Activated naive CD4-positive, alpha-beta T cell treated with anti-CD3 and anti-CD28 coated beads, Interleukin-2, amount 10 ng/mL, durations not matched to agents 7 days and 5 days (primary cell): ENCODE data around the gene TAC1.

ENCODE experiments used
- CTCF ChIA-PET: fragments of 350-600 bp; sonication (Branson Sonifier 250); formaldehyde crosslinking; loops from one replicate; lab custom pipeline; 2021; ENCODE audit warnings: antibody characterized with exemption; lab: Charles Lee
- DNase-seq: peaks from one replicate; pipeline ENCODE4 v3.0.0-alpha.2; 2020
- H3K27ac Mint-ChIP-seq: one replicate; pipeline ENCODE4 v1.8.0; 2021; ENCODE audit warnings: mild to moderate bottlenecking, moderate library complexity, mixed read lengths
- H3K27me3 Mint-ChIP-seq: one replicate; pipeline ENCODE4 v1.8.0; 2021; ENCODE audit warnings: mild to moderate bottlenecking, mixed read lengths
- H3K36me3 Mint-ChIP-seq: one replicate; pipeline ENCODE4 v1.8.0; 2021; ENCODE audit warnings: mixed read lengths
- H3K4me1 Mint-ChIP-seq: one replicate; pipeline ENCODE4 v1.8.0; 2021; ENCODE audit warnings: mixed read lengths
- H3K4me3 Mint-ChIP-seq: one replicate; pipeline ENCODE4 v1.8.0; 2021; ENCODE audit warnings: mild to moderate bottlenecking, moderate library complexity, mixed read lengths
- H3K9me3 Mint-ChIP-seq: one replicate; pipeline ENCODE4 v1.8.0; 2021; ENCODE audit warnings: mixed read lengths

Gene TAC1, protein sequence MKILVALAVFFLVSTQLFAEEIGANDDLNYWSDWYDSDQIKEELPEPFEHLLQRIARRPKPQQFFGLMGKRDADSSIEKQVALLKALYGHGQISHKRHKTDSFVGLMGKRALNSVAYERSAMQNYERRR

GRCh38 chr7:97731736-97732564 is at the start of gene TAC1:
TAC1 (plus strand) TSS chr7:97732086; CDS start chr7:97732613, 527 bp downstream.
- H3K4me3 Mint-ChIP-seq, result no peak within 1 kb of the TSS
- peaks cover 11% of the 10 kb centered on the region for H3K4me1 Mint-ChIP-seq
- H3K36me3 Mint-ChIP-seq, result no peaks in the 10 kb centered on the region
- CTCF ChIA-PET, result no interaction called here
- no peak within 1 kb of the TSS for H3K27ac Mint-ChIP-seq
- H3K9me3 Mint-ChIP-seq, result no peaks in the 10 kb centered on the region
- peaks cover 47% of the 10 kb centered on the region for H3K27me3 Mint-ChIP-seq
- no peak for DNase-seq

DNA sequence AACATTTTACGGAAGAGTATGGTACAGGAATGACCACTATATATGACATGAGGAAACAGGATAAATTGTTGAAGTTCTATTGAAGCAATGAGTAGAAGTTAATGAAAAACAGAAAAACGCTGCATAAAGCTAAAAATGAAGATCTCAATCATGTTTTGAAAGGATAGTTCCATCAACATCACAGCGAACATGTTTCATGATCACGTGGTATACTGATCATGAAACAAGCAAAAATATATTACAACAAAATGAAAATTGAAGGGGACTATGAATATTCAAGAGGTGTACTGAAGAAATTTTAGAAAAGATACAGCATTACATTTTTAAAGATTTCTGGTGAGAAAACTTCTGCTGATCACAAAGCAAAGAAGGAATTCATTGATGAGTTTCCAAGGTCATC is 45.9 kb upstream of the TAC1 start:
- Mint-ChIP-seq H3K27me3 (peaks cover 4% of the 10 kb centered on the region), H3K4me3 (no peak overlapping the region), H3K36me3 (no peaks in the 10 kb centered on the region), H3K9me3 (no peaks in the 10 kb centered on the region), H3K4me1 (no peaks in the 10 kb centered on the region), H3K27ac (no peak overlapping the region)
- no peak for DNase-seq
- CTCF ChIA-PET, result no interaction called here

DNA sequence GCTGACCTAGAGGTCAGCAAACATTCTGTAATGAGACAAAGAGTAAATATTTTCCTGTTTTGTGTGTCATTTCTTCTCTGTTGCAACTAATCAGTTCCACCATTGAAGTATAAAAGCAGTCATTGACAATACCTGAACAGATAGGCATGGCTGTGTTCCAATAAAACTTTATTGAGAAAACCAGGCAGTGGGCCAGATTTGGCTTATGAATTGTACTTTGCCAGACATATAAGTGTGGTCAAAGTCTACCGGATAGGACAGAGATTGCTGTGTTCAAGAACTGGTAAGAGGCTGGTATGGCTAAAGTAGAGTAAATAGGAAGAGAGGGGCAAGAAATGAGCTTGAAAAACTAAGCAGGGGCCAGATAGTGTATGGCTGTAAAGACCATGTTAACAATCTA is 38.3 kb upstream of the TAC1 start:
- no peak overlapping the region for H3K27ac Mint-ChIP-seq
- CTCF ChIA-PET, result no interaction called here

GRCh38 chr7:97694355-97694754 is 37.5 kb upstream of the TAC1 start:
- H3K27me3 Mint-ChIP-seq, result peaks cover 2% of the 10 kb centered on the region
- CTCF ChIA-PET, result no interaction called here
- DNase-seq, result no peak
- no peak overlapping the region for H3K27ac Mint-ChIP-seq
- H3K9me3 Mint-ChIP-seq, result no peaks in the 10 kb centered on the region
- H3K36me3 Mint-ChIP-seq, result no peaks in the 10 kb centered on the region
- H3K4me1 Mint-ChIP-seq, result no peaks in the 10 kb centered on the region
- no peak overlapping the region for H3K4me3 Mint-ChIP-seq

More for the DNA sequence above, 38.3 kb upstream of the TAC1 start:
- peaks cover 4% of the 10 kb centered on the region for H3K27me3 Mint-ChIP-seq
- DNase-seq, result no peak
- no peaks in the 10 kb centered on the region for H3K36me3 Mint-ChIP-seq
- no peaks in the 10 kb centered on the region for H3K9me3 Mint-ChIP-seq
- H3K4me3 Mint-ChIP-seq, result no peak overlapping the region
- H3K4me1 Mint-ChIP-seq, result no peaks in the 10 kb centered on the region

DNA sequence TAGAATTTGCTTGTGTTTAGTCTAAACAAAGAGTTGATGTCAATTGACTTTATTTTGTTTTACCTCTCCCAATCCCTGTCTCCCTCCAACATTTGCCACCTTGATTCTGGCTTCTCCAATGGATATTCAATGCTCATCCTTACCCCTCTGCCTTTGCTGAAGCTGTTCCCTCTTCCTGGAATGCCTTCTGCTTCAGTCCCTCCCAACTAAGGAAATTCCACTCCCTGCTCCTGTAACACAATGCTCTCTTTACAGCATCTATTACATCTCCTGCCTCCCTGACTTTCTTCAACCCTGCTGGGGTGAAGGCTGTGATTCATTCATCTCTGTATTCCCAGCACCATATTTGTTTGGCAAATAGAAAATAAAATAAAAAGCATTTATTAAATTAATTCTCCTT is 34.5 kb upstream of the TAC1 start:
- no peak for DNase-seq
- H3K4me1 Mint-ChIP-seq, result no peaks in the 10 kb centered on the region
- H3K27me3 Mint-ChIP-seq, result no peaks in the 10 kb centered on the region
- CTCF ChIA-PET, result no interaction called here
- H3K27ac Mint-ChIP-seq, result no peak overlapping the region
- no peaks in the 10 kb centered on the region for H3K9me3 Mint-ChIP-seq
- no peaks in the 10 kb centered on the region for H3K36me3 Mint-ChIP-seq
- no peak overlapping the region for H3K4me3 Mint-ChIP-seq

DNA sequence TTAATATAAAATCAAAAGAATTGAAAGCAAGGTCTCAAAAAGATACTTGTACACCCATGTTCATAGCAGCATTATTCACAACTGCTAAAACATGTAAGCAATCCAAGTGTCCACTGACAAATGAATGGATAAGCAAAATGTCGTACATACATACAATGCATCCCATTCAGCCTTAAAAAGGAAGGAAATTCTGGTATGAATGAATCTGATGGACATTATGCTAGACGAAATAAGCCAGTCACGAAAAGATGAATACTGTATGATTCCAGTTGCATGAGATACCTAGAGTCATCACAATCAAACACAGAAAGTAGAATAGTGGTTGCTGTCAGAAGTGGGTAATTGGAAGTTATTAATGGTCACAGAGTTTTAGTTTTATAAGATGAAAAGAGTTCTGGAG is 9.5 kb upstream of the TAC1 start:
- Mint-ChIP-seq H3K4me3 (no peak overlapping the region), H3K9me3 (no peaks in the 10 kb centered on the region), H3K27me3 (no peaks in the 10 kb centered on the region), H3K4me1 (no peaks in the 10 kb centered on the region), H3K27ac (no peak overlapping the region), H3K36me3 (no peaks in the 10 kb centered on the region)
- DNase-seq, result no peak
- CTCF ChIA-PET, result no interaction called here

GRCh38 chr7:97732565-97733275 is 834 bp downstream of the TAC1 start:
- CTCF ChIA-PET, result no interaction called here
- Mint-ChIP-seq H3K4me1 (peaks cover 11% of the 10 kb centered on the region), H3K9me3 (no peaks in the 10 kb centered on the region), H3K27me3 (peaks cover 47% of the 10 kb centered on the region), H3K36me3 (no peaks in the 10 kb centered on the region), H3K27ac (no peak overlapping the region), H3K4me3 (no peak overlapping the region)
- DNase-seq, result no peak

- H3K4me1 Mint-ChIP-seq, result peaks cover 11% of the 10 kb centered on the region
- peaks cover 47% of the 10 kb centered on the region for H3K27me3 Mint-ChIP-seq
- H3K36me3 Mint-ChIP-seq, result no peaks in the 10 kb centered on the region
- DNase-seq, result no peak
- no peak overlapping the region for H3K4me3 Mint-ChIP-seq
- no peak overlapping the region for H3K27ac Mint-ChIP-seq
- no peaks in the 10 kb centered on the region for H3K9me3 Mint-ChIP-seq
- CTCF ChIA-PET, result no interaction called here
Observed at GRCh38 chr7:97733276-97734161, 1.6 kb downstream of the TAC1 start.

DNA sequence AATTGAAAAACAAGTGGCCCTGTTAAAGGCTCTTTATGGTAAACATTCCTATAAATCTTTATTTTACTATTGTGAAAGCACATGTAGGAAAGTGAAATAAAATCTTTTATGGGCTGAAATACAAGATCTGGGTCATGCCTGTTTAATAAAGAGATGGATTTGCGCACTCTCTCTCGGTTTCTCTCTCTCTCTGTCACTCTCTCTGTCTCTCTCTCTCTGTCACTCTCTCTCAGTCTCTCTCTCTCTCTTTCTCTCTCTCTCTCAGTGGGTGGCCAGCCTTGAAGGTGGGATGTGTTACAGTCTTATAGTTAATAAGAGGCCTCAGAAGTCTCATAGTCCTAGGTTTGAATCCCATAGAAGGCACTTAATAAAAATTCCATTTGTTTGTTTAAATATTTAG is 2.4 kb downstream of the TAC1 start:
- H3K27ac Mint-ChIP-seq, result no peak overlapping the region
- CTCF ChIA-PET, result no interaction called here
- no peak overlapping the region for H3K4me3 Mint-ChIP-seq
- H3K36me3 Mint-ChIP-seq, result no peaks in the 10 kb centered on the region
- no peak for DNase-seq
- H3K9me3 Mint-ChIP-seq, result no peaks in the 10 kb centered on the region
- peaks cover 11% of the 10 kb centered on the region for H3K4me1 Mint-ChIP-seq
- peaks cover 47% of the 10 kb centered on the region for H3K27me3 Mint-ChIP-seq

DNA sequence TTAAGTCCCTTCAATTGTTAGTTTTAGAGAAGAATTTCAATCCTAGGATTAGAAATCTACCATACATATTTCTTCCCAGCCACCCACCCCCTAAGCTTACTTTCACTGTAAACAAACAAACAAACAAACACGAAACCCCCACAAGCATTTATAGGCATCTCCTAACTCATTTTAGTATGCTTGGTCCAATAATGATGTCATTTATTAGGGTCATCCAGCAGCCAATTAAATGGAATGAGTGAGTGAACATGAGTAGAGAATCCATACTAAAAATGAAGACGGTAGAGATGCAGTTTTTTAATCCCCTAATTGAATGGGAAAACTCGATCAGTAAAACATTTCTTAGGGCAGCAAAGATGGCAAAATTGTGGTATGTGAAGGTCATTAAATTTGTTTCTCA is 3.2 kb downstream of the TAC1 start:
- Mint-ChIP-seq H3K36me3 (no peaks in the 10 kb centered on the region), H3K4me1 (peaks cover 11% of the 10 kb centered on the region), H3K4me3 (no peak overlapping the region), H3K9me3 (no peaks in the 10 kb centered on the region), H3K27ac (no peak overlapping the region), H3K27me3 (peaks cover 41% of the 10 kb centered on the region)
- DNase-seq, result no peak
- CTCF ChIA-PET, result no interaction called here

- no peaks in the 10 kb centered on the region for H3K27me3 Mint-ChIP-seq
- no peak overlapping the region for H3K27ac Mint-ChIP-seq
- DNase-seq, result no peak
- no peaks in the 10 kb centered on the region for H3K9me3 Mint-ChIP-seq
- no peaks in the 10 kb centered on the region for H3K4me1 Mint-ChIP-seq
- no peak overlapping the region for H3K4me3 Mint-ChIP-seq
- CTCF ChIA-PET, result no interaction called here
- no peaks in the 10 kb centered on the region for H3K36me3 Mint-ChIP-seq
Observed at GRCh38 chr7:97748482-97748881, 16.6 kb downstream of the TAC1 start.

GRCh38 chr7:97751566-97751965 is 19.7 kb downstream of the TAC1 start:
- Mint-ChIP-seq H3K9me3 (no peaks in the 10 kb centered on the region), H3K27ac (no peak overlapping the region), H3K27me3 (no peaks in the 10 kb centered on the region), H3K4me3 (no peak overlapping the region), H3K4me1 (no peaks in the 10 kb centered on the region), H3K36me3 (no peaks in the 10 kb centered on the region)
- CTCF ChIA-PET, result no interaction called here
- DNase-seq, result no peak

- H3K4me3 Mint-ChIP-seq, result no peak overlapping the region
- no peak for DNase-seq
- no peak overlapping the region for H3K27ac Mint-ChIP-seq
- no peaks in the 10 kb centered on the region for H3K27me3 Mint-ChIP-seq
- CTCF ChIA-PET, result no interaction called here
- H3K9me3 Mint-ChIP-seq, result no peaks in the 10 kb centered on the region
- no peaks in the 10 kb centered on the region for H3K4me1 Mint-ChIP-seq
- H3K36me3 Mint-ChIP-seq, result no peaks in the 10 kb centered on the region
Observed at GRCh38 chr7:97752215-97752614, 20.3 kb downstream of the TAC1 start.

GRCh38 chr7:97757824-97758223 is 25.9 kb downstream of the TAC1 start:
- Mint-ChIP-seq H3K4me1 (no peaks in the 10 kb centered on the region), H3K27me3 (no peaks in the 10 kb centered on the region), H3K4me3 (no peak overlapping the region), H3K36me3 (no peaks in the 10 kb centered on the region), H3K27ac (no peak overlapping the region), H3K9me3 (no peaks in the 10 kb centered on the region)
- DNase-seq, result no peak
- CTCF ChIA-PET, result no interaction called here
